Upper lobe of right lung (tissue), 1 donor: ENCODE results near the gene MATK. TPM values are rescaled to one million over a fixed set of nuclear protein-coding genes. Genes with fewer than 3 reads are reported as not detected.

Source experiments
- ATAC-seq: fragments of 200-7000 bp; cut with Tn5 transposase; one replicate; pipeline ENCODE4 v1.9.1; 2020; ENCODE audit warnings: mild to moderate bottlenecking, moderate library complexity
- DNase-seq: peaks from one replicate; pipeline ENCODE4 v3.0.0-alpha.2; 2020
- H3K27ac ChIP-seq: fragments of 200-600 bp; one replicate; pipeline ENCODE4 v1.8.0; 2022
- H3K27me3 ChIP-seq: fragments of 200-600 bp; one replicate; pipeline ENCODE4 v1.8.0; 2022; ENCODE audit warnings: mild to moderate bottlenecking
- H3K36me3 ChIP-seq: fragments of 200-600 bp; one replicate; pipeline ENCODE4 v1.8.0; 2022
- H3K4me1 ChIP-seq: fragments of 200-600 bp; one replicate; pipeline ENCODE4 v1.8.0; 2022
- H3K4me3 ChIP-seq: fragments of 200-600 bp; one replicate; pipeline ENCODE4 v1.8.0; 2022; ENCODE audit warnings: mild to moderate bottlenecking
- H3K9me3 ChIP-seq: fragments of 200-600 bp; one replicate; pipeline ENCODE4 v1.8.0; 2022
- intact Hi-C: fragments of 100-400 bp; cut with DNase I; formaldehyde crosslinking; loops from one replicate; pipeline ENCODE4 v1.11.0; 2022
- total RNA-seq: library from RNA; stranded (reverse); fragmentation: NEBNext Ultra II Directional; extraction: Animal tissue kit (Norgen Biotek cat#: 25700); gene quantifications from one replicate; pipeline ENCODE4 v1.2.1, GENCODE V29; 2021
- TF ChIP-seq, protein P1 (sequence below): fragments of 200-600 bp; IDR thresholded peaks from one replicate; pipeline ENCODE4 v1.8.0; 2022; ENCODE audit warnings: antibody characterized with exemption
- donor health status: DM: no; HTN: yes; CAD: no; lungs with severe emphysema.

The MATK gene
- total RNA-seq, 1 donor from 2014 or later = 22.6 TPM

- Histone ChIP-seq H3K27me3 (no peaks in the 10 kb centered on the region), H3K9me3 (no peaks in the 10 kb centered on the region), H3K36me3 (no peaks in the 10 kb centered on the region), H3K27ac (no peak overlapping the region), H3K4me3 (no peak overlapping the region), H3K4me1 (no peaks in the 10 kb centered on the region)
- TF ChIP-seq, protein P1, sequence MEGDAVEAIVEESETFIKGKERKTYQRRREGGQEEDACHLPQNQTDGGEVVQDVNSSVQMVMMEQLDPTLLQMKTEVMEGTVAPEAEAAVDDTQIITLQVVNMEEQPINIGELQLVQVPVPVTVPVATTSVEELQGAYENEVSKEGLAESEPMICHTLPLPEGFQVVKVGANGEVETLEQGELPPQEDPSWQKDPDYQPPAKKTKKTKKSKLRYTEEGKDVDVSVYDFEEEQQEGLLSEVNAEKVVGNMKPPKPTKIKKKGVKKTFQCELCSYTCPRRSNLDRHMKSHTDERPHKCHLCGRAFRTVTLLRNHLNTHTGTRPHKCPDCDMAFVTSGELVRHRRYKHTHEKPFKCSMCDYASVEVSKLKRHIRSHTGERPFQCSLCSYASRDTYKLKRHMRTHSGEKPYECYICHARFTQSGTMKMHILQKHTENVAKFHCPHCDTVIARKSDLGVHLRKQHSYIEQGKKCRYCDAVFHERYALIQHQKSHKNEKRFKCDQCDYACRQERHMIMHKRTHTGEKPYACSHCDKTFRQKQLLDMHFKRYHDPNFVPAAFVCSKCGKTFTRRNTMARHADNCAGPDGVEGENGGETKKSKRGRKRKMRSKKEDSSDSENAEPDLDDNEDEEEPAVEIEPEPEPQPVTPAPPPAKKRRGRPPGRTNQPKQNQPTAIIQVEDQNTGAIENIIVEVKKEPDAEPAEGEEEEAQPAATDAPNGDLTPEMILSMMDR = no peak
- intact Hi-C loops = no loop called here
- DNase-seq = no peak
- no peak for ATAC-seq
These were observed 7.6 kb upstream of the MATK start for GRCh38 chr19:3793799-3794198.

DNA sequence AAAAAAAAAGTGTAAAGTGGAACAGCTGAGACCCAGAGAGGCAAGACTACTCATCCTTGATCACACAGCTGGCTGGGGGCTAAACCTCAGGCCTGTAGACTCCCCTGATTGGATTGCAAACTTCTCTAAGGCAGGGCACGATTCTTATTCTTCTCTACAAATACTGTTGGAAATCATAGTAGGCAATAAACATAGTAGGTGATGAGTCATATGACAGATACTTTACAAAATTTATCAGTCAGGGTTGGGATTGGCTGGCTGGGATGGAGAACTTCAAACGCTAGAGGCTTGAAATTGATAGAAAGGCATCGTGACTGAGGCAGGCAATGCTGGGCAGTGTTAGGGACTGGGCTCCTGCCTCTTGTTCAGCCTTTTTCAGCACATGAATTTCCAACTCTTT lies 5.9 kb upstream of the MATK start:
- Histone ChIP-seq H3K4me3 (no peak overlapping the region), H3K36me3 (no peaks in the 10 kb centered on the region), H3K4me1 (no peaks in the 10 kb centered on the region), H3K9me3 (no peaks in the 10 kb centered on the region), H3K27me3 (no peaks in the 10 kb centered on the region), H3K27ac (no peak overlapping the region)
- intact Hi-C loops = no loop called here
- TF ChIP-seq, protein P1 = no peak
- ATAC-seq (no peak), DNase-seq (no peak)

DNA sequence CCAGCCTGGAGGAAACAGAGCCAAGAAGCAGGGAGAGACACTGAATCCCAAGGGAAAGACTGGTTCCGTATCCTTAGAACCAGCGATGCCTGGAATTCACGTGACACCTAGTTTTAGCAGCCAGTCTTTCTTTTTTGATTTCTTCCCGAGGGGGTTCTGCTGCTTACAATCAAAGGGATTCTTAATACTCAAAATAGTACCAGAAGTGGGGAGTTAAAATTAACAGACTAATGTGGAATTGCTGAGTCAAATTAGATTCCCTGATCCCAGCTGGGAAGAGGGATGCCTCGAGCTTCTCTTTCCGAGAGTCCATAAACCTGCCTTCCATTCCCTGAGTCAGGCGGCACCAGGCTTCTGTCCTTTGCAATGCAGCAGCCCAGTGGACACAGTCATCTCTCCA lies 4.8 kb upstream of the MATK start:
- Histone ChIP-seq H3K4me1 (no peaks in the 10 kb centered on the region), H3K27ac (no peak overlapping the region), H3K4me3 (no peak overlapping the region), H3K27me3 (no peaks in the 10 kb centered on the region), H3K36me3 (no peaks in the 10 kb centered on the region), H3K9me3 (no peaks in the 10 kb centered on the region)
- DNase-seq = no peak
- ATAC-seq = no peak
- intact Hi-C loops = no loop called here
- TF ChIP-seq, protein P1 = no peak

DNA sequence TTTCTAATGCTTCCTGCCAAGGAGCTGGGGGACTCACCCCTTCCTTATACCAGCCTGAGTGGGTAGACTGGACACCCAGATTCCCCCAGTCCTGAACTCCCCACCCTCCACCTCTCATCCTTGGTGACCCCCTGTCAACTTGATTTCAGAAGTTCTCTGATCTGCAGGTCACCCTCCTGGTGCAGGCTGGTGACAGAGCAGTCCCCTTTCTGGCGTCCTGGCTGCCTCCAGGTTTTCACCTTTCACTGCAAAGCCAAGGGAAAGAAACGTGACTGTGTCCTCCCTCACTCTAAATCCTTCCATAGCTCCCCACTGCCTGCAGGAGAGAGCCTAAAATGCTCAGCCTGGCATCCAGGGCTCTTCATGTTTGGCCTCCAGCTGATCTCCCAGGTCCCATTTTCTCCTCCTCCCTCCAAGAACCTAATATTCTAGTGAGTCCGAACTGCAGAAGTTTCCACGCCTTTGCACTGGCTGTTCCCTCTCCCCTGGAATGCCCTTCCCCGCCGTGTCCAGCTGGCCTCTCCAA lies 4.1 kb upstream of the MATK start:
- Histone ChIP-seq H3K27ac (no peak overlapping the region), H3K4me3 (no peak overlapping the region), H3K36me3 (no peaks in the 10 kb centered on the region), H3K27me3 (no peaks in the 10 kb centered on the region), H3K9me3 (no peaks in the 10 kb centered on the region), H3K4me1 (no peaks in the 10 kb centered on the region)
- TF ChIP-seq, protein P1 = no peak
- ATAC-seq (no peak), DNase-seq (no peak)
- intact Hi-C loops = no loop called here

- no peak for ATAC-seq
- Histone ChIP-seq H3K9me3 (no peaks in the 10 kb centered on the region), H3K36me3 (no peaks in the 10 kb centered on the region), H3K27ac (no peak overlapping the region), H3K4me1 (no peaks in the 10 kb centered on the region), H3K4me3 (no peak overlapping the region), H3K27me3 (peaks cover 2% of the 10 kb centered on the region)
- TF ChIP-seq, protein P1 = no peak
- intact Hi-C loops = no loop called here
- DNase-seq = no peak
These were observed 3.0 kb upstream of the MATK start for GRCh38 chr19:3788996-3789778.
